Gastrocnemius medialis (tissue), 4 donors: ENCODE results near the gene LEMD2.

Source experiments
- CTCF ChIP-seq, 5 experiments: fragments of 450-650 bp in 3 of 5; fragments of 200-600 bp in 2 of 5; sonication (generic) in 2 of 5; IDR thresholded peaks in 4 of 5; conservative IDR thresholded peaks in 1 of 5; 1 replicate in 4 of 5; 2 replicates in 1 of 5; pipeline ENCODE4 v1.5.1; 2016 to 2019; ENCODE audit warnings: antibody characterized with exemption in 5 of 5, mild to moderate bottlenecking in 3 of 5, moderate library complexity in 3 of 5
- POLR2A ChIP-seq, 2 donors: fragments of 450-650 bp; IDR thresholded peaks; one replicate each; pipeline ENCODE4 v1.6.1; 2017; ENCODE audit warnings: antibody characterized with exemption in 2 of 2, mild to moderate bottlenecking in 2 of 2, moderate library complexity in 2 of 2

GRCh38 chr6:33815854-33816253 is 26.9 kb upstream of the LEMD2 start:
- no peak for TF ChIP-seq POLR2A (IDR thresholded peaks at IDR 0.05)
- no peak for TF ChIP-seq CTCF (IDR thresholded peaks at IDR 0.05 in 4 of 5, conservative IDR thresholded peaks at IDR 0.05 in 1 of 5)
